Mesodermal cell (in vitro differentiated cells): ENCODE data around the gene S100A1.
A peak's percentile ranks its signal among the peaks of the same experiment; 100 is the strongest.
"Not testable (repeated sequence)": the region's sequence is repeated elsewhere in the genome, so short reads cannot be mapped to it uniquely, and the experiment has no call there.

Experiments
- H3K27ac ChIP-seq: 2 replicates; pipeline ENCODE4 v1.7.0; 2013; ENCODE audit warnings: mild to moderate bottlenecking, low read depth, low read length, moderate library complexity; ENCODE audit not compliant: severe bottlenecking
- H3K36me3 ChIP-seq: 2 replicates; pipeline ENCODE4 v1.7.1; 2013; ENCODE audit warnings: mild to moderate bottlenecking, low read length, moderate library complexity; ENCODE audit not compliant: control insufficient read depth, insufficient read depth
- H3K4me1 ChIP-seq: one replicate; pipeline ENCODE4 v1.7.1; 2013; ENCODE audit warnings: mild to moderate bottlenecking, low read length; ENCODE audit not compliant: insufficient read depth, control insufficient read depth, poor library complexity, severe bottlenecking
- H3K4me3 ChIP-seq: 2 replicates; pipeline ENCODE4 v1.7.0; 2013; ENCODE audit warnings: low read length, control low read depth, mild to moderate bottlenecking; ENCODE audit not compliant: insufficient read depth, poor library complexity, severe bottlenecking; ENCODE audit errors: extremely low read depth
- H3K9me3 ChIP-seq: 2 replicates; pipeline ENCODE4 v1.7.1; 2013; ENCODE audit warnings: mild to moderate bottlenecking, low read length, moderate library complexity; ENCODE audit not compliant: control insufficient read depth
- WGBS, 2 experiments: methylation state at CpG; one replicate each; pipeline ENCODE4 v1.1.5; 2013; ENCODE audit warnings: missing lambda C conversion rate in 2 of 2; ENCODE audit not compliant: insufficient coverage in 2 of 2; 5-methylcytosine and 5-hydroxymethylcytosine counted together

S100A1 gene

DNA sequence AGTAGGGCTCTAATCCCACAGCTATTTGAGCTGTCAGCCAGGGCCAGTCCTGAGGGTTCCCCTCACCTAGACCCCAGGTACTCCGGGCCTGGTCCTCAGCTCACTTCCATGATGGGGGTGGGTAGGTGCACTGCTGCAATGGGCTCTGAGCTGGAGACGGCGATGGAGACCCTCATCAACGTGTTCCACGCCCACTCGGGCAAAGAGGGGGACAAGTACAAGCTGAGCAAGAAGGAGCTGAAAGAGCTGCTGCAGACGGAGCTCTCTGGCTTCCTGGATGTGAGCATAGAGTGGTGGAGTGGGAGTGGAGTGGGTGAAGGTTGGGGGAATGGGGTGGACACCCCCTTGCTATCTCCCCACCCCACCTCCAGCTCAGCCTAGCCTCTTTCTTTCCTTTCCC, 2.1 kb downstream of the S100A1 start:
- Histone ChIP-seq H3K36me3 (peaks cover 14% of the 10 kb centered on the region), H3K9me3 (no peaks in the 10 kb centered on the region), H3K27ac (no peak overlapping the region), H3K4me1 (peaks cover 17% of the 10 kb centered on the region), H3K4me3 (no peak overlapping the region)
- WGBS, 2 experiments = 92 to 94% methylated on average over 6 to 7 of the region's 7 CpGs

DNA sequence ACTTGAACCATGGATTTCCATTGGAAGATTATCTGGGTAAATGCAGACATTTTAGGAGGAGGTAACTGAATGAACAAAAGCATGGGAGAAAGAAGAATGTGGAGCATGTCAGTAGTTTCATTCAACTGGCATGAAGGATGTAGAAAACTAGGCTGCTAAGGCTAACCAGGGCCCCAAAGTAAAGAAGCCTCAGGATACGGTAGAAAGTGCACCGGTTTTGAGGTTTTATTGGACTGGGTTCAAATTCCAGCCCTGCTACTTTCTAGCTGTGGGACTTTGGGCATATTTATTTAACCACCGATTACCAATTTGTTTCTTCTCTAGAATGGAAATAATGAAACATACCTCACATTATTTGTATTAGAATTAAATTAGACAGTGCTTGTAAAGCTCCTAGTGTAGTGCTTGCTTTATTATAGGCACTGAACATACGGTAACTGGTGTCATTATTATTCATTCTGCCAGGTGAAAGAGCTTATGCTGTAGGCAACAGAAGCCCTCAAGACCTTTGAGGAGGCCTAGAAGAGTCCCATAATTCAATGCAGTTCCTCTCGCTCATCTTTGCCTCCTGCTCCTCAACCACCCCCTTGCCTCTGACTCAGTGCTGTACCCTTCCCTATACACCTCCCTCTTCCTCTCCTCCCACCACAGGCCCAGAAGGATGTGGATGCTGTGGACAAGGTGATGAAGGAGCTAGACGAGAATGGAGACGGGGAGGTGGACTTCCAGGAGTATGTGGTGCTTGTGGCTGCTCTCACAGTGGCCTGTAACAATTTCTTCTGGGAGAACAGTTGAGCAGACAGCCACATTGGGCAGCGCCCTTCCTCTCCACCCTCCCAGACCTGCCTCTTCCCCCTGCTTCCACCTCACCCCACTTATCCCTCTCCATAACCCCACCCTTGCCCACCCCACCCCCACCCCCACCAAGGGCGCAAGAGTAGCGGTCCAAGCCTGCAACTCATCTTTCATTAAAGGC, 3.1 kb downstream of the S100A1 start:
- peaks cover 14% of the 10 kb centered on the region for H3K36me3 ChIP-seq
- WGBS, 2 experiments = 71 to 94% methylated on average over 2 to 4 of the region's 10 CpGs
- H3K27ac ChIP-seq = no peak overlapping the region
- peaks cover 12% of the 10 kb centered on the region for H3K4me1 ChIP-seq
- H3K9me3 ChIP-seq = no peaks in the 10 kb centered on the region
- H3K4me3 ChIP-seq = no peak overlapping the region

DNA sequence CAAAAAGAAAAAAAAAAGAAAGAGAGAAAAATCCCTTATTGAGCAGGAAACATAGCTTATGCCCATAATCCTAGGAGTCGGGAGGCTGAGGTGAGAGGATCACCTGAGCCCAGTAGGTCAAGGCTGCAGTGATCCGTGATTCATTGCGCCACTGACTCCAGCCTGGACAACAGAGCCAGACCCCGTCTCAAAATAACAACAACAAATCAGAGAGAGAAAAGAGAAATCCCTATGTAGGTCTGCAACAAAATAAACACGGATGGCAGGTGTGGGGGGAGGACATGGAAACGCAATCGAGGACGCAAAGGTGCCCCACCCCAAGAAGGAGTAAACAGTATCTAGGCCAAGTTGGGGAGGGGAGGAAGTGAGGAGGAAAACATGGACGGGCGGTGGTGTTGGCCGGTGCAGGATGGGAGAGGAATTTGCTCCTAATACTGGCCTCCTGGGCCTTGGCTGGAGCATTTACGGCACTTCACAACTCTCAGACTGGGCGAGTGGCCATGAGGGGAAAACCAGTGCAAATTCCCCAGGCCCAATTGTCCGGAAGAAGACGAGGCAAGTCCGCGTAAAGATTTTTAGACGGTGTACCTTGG, 5.0 kb downstream of the S100A1 start:
- WGBS, 2 experiments = 91 to 94% methylated on average over 11 to 14 of the region's 18 CpGs
- Histone ChIP-seq H3K27ac (no peak overlapping the region), H3K36me3 (peaks cover 34% of the 10 kb centered on the region), H3K9me3 (no peaks in the 10 kb centered on the region), H3K4me1 (peaks cover 9% of the 10 kb centered on the region), H3K4me3 (peak overlapping the region; percentile 95)

DNA sequence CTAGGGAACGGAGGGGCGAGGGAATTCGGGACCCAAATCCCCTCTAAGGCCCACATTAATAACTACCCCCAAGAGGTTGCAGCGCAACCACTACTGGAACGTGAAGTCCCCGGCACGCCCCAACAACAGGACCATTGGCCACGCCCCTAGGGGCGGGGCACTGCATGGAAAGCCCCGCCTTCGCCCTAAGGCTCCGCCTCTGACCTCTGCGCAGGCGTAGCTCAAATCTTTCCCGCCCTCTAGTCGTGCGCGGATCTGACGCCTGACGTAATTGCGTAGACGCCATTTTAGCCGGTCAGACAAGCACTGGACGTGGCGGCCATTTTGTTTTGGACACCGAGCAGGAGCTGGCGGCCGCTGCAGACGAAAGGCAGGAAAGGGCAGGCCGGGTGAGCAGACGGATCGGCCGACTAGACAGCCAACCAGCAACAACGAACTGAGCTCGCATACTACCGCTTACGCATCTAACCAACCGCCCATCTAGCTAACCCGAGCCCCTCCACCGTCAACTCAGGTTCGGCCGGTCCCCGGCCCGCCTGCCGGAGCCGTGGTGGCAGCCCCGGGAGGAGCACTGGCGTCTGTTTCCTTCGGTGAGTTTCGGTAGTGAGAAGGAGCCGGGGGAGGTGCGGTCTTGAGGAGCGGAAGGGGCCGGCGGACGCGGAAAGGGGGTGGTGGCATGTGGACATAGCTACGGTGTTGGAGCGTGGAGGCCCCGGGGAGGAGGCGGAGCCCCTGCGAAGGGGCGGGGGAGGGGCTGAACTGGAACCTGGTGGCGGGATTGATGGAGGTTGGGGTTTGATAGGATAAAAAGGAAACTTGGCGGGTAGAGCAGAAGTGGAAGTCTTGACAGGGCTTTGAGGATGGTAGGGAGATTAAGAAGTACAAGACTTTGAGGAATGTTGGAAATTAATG, 5.8 kb downstream of the S100A1 start, which contains the start of gene CHTOP:
CHTOP (plus strand) TSS at position 313 of the 912 bp plus-strand sequence. CDS start 2,523 bp downstream, outside the sequence.
- peak within 1 kb of the TSS; percentile 100 for H3K27ac ChIP-seq
- peak within 1 kb of the TSS; percentile 95 for H3K4me3 ChIP-seq
- 1 to 4% methylated on average over 59 to 63 of the region's 65 CpGs for WGBS, 2 experiments
- peaks cover 9% of the 10 kb centered on the region for H3K4me1 ChIP-seq
- no peaks in the 10 kb centered on the region for H3K9me3 ChIP-seq
- peaks cover 40% of the 10 kb centered on the region for H3K36me3 ChIP-seq

DNA sequence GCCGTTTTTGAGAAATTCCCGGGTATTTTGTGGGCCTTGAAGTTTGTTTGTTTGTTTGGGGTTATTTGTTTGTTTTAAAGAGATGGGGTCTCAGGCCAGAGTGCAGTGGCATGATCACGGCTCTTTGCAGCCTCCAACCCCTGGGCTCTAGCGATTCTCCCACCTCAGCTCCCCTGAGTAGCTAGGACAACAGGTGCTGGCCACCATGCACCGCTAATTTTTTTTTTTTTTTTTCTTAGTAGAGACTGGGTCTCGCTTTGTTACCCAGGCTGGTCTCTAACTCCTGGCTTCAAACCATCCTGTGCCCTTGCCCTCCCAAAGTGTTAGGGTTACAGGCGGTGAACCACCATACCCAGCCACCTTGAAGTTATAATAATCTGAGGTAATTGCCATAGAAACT, 7.6 kb downstream of the S100A1 start:
- 87 to 92% methylated on average over 3 of the region's 7 CpGs for WGBS, 2 experiments
- no peaks in the 10 kb centered on the region for H3K9me3 ChIP-seq
- H3K36me3 ChIP-seq = peaks cover 59% of the 10 kb centered on the region
- H3K27ac ChIP-seq = peak overlapping the region; percentile 29
- H3K4me3 ChIP-seq = no peak overlapping the region
- peaks cover 4% of the 10 kb centered on the region for H3K4me1 ChIP-seq

DNA sequence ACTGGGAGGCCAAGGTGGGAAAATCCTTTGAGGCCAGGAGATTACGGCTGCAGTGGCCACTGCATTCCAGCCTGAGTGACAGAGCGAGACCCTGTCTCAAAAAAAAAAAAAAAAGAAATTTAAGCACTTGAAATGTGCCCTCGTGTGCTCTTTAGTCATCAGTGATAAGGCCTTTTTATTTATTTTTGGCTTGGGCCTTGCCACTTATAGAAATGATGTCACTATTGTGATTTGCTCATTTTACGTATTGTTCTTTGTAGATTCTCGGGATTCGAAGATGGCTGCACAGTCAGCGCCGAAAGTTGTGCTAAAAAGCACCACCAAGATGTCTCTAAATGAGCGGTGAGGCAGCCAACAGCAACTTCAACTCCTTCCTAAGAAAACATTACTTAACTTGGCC, 8.1 kb downstream of the S100A1 start:
- H3K4me1 ChIP-seq = peaks cover 4% of the 10 kb centered on the region
- WGBS, 2 experiments = 96 to 97% methylated on average over 9 of the region's 9 CpGs
- peaks cover 63% of the 10 kb centered on the region for H3K36me3 ChIP-seq
- no peak overlapping the region for H3K4me3 ChIP-seq
- H3K27ac ChIP-seq = no peak overlapping the region
- H3K9me3 ChIP-seq = no peaks in the 10 kb centered on the region

DNA sequence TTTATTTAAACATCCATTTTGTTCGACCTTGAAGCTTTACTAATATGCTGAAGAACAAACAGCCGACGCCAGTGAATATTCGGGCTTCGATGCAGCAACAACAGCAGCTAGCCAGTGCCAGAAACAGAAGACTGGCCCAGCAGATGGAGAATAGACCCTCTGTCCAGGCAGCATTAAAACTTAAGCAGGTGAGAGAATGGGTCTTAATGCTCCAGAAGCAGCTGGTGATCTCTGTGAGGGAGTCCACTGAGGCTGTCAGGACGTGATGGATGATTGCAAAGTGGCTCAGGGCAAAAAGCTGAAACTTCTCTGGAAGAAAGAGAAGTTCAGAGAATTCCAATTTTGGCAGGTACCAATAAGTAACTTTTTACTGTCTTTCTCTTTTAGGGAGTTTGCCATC, 10.0 kb downstream of the S100A1 start:
- no peak overlapping the region for H3K27ac ChIP-seq
- no peaks in the 10 kb centered on the region for H3K9me3 ChIP-seq
- peaks cover 4% of the 10 kb centered on the region for H3K4me1 ChIP-seq
- H3K36me3 ChIP-seq = peaks cover 83% of the 10 kb centered on the region
- 97 to 100% methylated on average over 5 of the region's 6 CpGs for WGBS, 2 experiments
- H3K4me3 ChIP-seq = no peak overlapping the region

DNA sequence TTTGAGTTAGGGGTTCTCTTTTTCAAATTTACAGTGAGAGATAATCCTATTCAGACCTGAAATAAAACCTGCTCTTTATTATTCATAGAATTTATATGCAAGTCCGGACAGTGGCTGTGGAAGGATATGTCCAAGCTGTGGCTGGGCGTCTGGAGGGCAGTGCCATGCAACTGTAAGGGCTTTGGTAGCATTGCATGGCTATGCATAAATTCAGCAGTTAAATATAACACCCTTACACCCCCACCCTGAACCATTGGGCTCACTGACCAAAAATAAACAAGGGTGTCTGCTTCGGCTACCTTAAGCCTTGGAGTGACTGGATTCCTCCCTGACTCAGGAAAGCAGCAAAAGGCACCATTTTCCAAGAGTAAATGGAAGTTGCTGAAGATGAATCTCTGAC, 11.0 kb downstream of the S100A1 start:
- Histone ChIP-seq H3K4me3 (no peak overlapping the region), H3K4me1 (peaks cover 4% of the 10 kb centered on the region), H3K36me3 (peaks cover 93% of the 10 kb centered on the region), H3K27ac (no peak overlapping the region), H3K9me3 (no peaks in the 10 kb centered on the region)
- 93% methylated on average over 3 of the region's 3 CpGs; no CpG with 5 or more reads in 1 of the 2 experiments for WGBS, 2 experiments

DNA sequence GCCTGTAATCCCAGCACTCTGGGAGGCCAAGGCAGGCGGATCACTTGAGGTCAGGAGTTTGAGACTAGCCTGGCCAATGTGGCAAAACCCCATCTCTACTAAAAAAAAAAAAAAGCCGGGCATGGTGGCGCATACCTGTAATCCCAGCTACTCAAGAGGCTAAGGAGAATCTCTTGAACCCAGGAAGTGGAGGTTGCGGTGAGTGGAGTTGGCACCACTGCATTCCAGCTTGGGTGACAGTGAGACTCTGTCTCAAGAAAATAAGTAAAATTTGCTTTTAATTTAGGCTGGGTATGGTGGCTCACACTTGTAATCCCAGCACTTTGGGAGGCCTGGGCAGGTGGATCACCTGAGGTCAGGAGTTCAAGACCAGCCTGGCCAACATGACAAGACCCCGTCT, 12.0 kb downstream of the S100A1 start:
- H3K36me3 ChIP-seq = peaks cover 99% of the 10 kb centered on the region
- H3K27ac ChIP-seq, H3K4me1 ChIP-seq, H3K9me3 ChIP-seq, H3K4me3 ChIP-seq: not testable (repeated sequence)
- 97 to 100% methylated on average over 1 to 3 of the region's 5 CpGs for WGBS, 2 experiments

DNA sequence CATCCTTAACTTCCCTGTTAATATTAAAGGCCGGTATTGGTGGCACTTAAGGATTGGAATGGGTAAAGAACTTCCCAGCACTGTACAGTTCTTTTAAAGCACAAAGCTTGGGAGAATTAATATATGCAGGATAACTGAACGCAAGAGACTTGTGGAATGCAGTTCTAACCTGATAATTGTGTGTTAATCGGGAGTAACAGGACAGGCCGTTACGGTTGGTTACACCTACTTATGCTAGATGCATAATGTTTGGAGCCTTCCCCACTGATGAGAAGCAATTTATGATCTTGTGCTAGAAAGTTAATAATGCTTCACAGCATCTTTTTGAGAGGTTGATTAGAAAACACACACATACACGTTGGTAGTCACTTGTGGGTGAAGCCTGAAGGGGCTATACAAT, 12.6 kb downstream of the S100A1 start:
- WGBS, 2 experiments = 67 to 80% methylated on average over 3 to 5 of the region's 6 CpGs
- H3K27ac ChIP-seq = no peak overlapping the region
- peaks cover 99% of the 10 kb centered on the region for H3K36me3 ChIP-seq
- H3K4me3 ChIP-seq = no peak overlapping the region
- H3K9me3 ChIP-seq = no peaks in the 10 kb centered on the region
- H3K4me1 ChIP-seq = peaks cover 2% of the 10 kb centered on the region
